Esophagus squamous epithelium (tissue), 4 donors: ENCODE measurements around the gene RNASEL.

Experiments
- POLR2A ChIP-seq, 4 donors: fragments of 450-650 bp; IDR thresholded peaks; one replicate each; pipeline ENCODE4 v1.6.1; 2017; ENCODE audit warnings: antibody characterized with exemption in 4 of 4, mild to moderate bottlenecking in 4 of 4, moderate library complexity in 3 of 4
- TF ChIP-seq, protein P1 (sequence below), 6 experiments: fragments of 450-650 bp in 4 of 6; fragments of 200-600 bp in 2 of 6; sonication (generic) in 2 of 6; IDR thresholded peaks; one replicate each; pipeline ENCODE4 v1.5.1; 2016 to 2019; ENCODE audit warnings: antibody characterized with exemption in 6 of 6, mild to moderate bottlenecking in 4 of 6, moderate library complexity in 4 of 6

GRCh38 chr1:182625024-182625423, 36.0 kb upstream of the RNASEL start:
- TF ChIP-seq, protein P1, sequence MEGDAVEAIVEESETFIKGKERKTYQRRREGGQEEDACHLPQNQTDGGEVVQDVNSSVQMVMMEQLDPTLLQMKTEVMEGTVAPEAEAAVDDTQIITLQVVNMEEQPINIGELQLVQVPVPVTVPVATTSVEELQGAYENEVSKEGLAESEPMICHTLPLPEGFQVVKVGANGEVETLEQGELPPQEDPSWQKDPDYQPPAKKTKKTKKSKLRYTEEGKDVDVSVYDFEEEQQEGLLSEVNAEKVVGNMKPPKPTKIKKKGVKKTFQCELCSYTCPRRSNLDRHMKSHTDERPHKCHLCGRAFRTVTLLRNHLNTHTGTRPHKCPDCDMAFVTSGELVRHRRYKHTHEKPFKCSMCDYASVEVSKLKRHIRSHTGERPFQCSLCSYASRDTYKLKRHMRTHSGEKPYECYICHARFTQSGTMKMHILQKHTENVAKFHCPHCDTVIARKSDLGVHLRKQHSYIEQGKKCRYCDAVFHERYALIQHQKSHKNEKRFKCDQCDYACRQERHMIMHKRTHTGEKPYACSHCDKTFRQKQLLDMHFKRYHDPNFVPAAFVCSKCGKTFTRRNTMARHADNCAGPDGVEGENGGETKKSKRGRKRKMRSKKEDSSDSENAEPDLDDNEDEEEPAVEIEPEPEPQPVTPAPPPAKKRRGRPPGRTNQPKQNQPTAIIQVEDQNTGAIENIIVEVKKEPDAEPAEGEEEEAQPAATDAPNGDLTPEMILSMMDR (IDR thresholded peaks at IDR 0.05) = no peak
- no peak for TF ChIP-seq POLR2A (IDR thresholded peaks at IDR 0.05)
